HG03378 (cell line): ENCODE measurements around the gene SSR2.

Experiments
- ATAC-seq: cut with Tn5 transposase; IDR thresholded peaks from one replicate; pipeline ENCODE4 v1.9.1; 2021; ENCODE audit warnings: mild to moderate bottlenecking, moderate library complexity; ENCODE audit not compliant: unreplicated experiment

Gene SSR2

GRCh38 chr1:156020293-156021092, at the start of gene SSR2:
Gene SSR2 (minus strand): TSS chr1:156020951. CDS start chr1:156020167, 784 bp downstream.
- peak; percentile 93 for ATAC-seq

- no peak for ATAC-seq
Measured at GRCh38 chr1:156070548-156070947, 49.8 kb upstream of the SSR2 start.

- ATAC-seq = no peak
Measured at GRCh38 chr1:156069490-156070455, 49.0 kb upstream of the SSR2 start.

GRCh38 chr1:156067262-156067661, 46.5 kb upstream of the SSR2 start:
- no peak for ATAC-seq

- ATAC-seq = no peak
Measured at GRCh38 chr1:156065871-156066270, 45.1 kb upstream of the SSR2 start.

- ATAC-seq = no peak
Measured at GRCh38 chr1:156065212-156065611, 44.5 kb upstream of the SSR2 start.

- ATAC-seq = no peak
Measured at GRCh38 chr1:156064615-156065014, 43.9 kb upstream of the SSR2 start.

- ATAC-seq = no peak
Measured at GRCh38 chr1:156063997-156064285, 43.2 kb upstream of the SSR2 start.

GRCh38 chr1:156062189-156062588, 41.4 kb upstream of the SSR2 start:
- no peak for ATAC-seq

- no peak for ATAC-seq
Measured at GRCh38 chr1:156060937-156061636, 40.3 kb upstream of the SSR2 start, which contains the start of gene RAB25. Gene RAB25 (plus strand): TSS chr1:156061160. CDS start chr1:156061401, 241 bp downstream.

GRCh38 chr1:156056326-156056849, 35.6 kb upstream of the SSR2 start:
- no peak for ATAC-seq

GRCh38 chr1:156055281-156056048, 34.7 kb upstream of the SSR2 start:
- peak; percentile 2 for ATAC-seq

- peak; percentile 78 for ATAC-seq
Measured at GRCh38 chr1:156054500-156055280, 33.9 kb upstream of the SSR2 start, which contains the start of gene LAMTOR2. Gene LAMTOR2 (plus strand): TSS chr1:156054782. CDS start chr1:156054890, 108 bp downstream.

- ATAC-seq = peak; percentile 14
Measured at GRCh38 chr1:156053768-156054499, 33.2 kb upstream of the SSR2 start, which contains the start of gene UBQLN4. Gene UBQLN4 (minus strand): TSS chr1:156053798. CDS start chr1:156053701, 97 bp downstream.

GRCh38 chr1:156052862-156053767, 32.4 kb upstream of the SSR2 start:
- ATAC-seq = no peak

- ATAC-seq = no peak
Measured at GRCh38 chr1:156051011-156051725, 30.4 kb upstream of the SSR2 start.

GRCh38 chr1:156050376-156050775, 29.6 kb upstream of the SSR2 start:
- no peak for ATAC-seq
